Heart right ventricle (tissue), 16 donors: ENCODE results near the gene C8G. TPM values are rescaled to one million over a fixed set of nuclear protein-coding genes. Genes with fewer than 3 reads are reported as not detected.
A peak's percentile ranks its signal among the peaks of the same experiment; 100 is the strongest.

Source experiments
- ATAC-seq, 8 donors: fragments of 200-7000 bp; cut with Tn5 transposase; one replicate each; pipeline ENCODE4 v1.9.1; 2020; ENCODE audit warnings: mild to moderate bottlenecking in 8 of 8, moderate library complexity in 8 of 8, moderate number of reproducible peaks in 1 of 8
- DNase-seq, 2 donors: peaks; one replicate each; pipeline ENCODE4 v3.0.0-alpha.2; 2020
- H3K27ac ChIP-seq, 10 donors: fragments of 200-600 bp; sonication (generic) in 2 of 10; one replicate each; pipeline versions ENCODE4 v1.5.0 to v1.8.0; 2020 to 2022; ENCODE audit warnings: mild to moderate bottlenecking in 3 of 10
- H3K27me3 ChIP-seq, 7 donors: fragments of 200-600 bp; one replicate each; pipeline ENCODE4 v1.8.0; 2021 to 2022; ENCODE audit warnings: mild to moderate bottlenecking in 2 of 7
- H3K36me3 ChIP-seq, 9 donors: fragments of 200-600 bp; sonication (generic) in 1 of 9; one replicate each; pipeline versions ENCODE4 v1.5.0 to v1.8.0; 2020 to 2022; ENCODE audit warnings: mild to moderate bottlenecking in 2 of 9
- H3K4me1 ChIP-seq, 9 donors: fragments of 200-600 bp; sonication (generic) in 1 of 9; one replicate each; pipeline versions ENCODE4 v1.5.0 to v1.8.0; 2020 to 2022; ENCODE audit warnings: mild to moderate bottlenecking in 4 of 9
- H3K4me3 ChIP-seq, 10 donors: fragments of 200-600 bp; sonication (generic) in 2 of 10; one replicate each; pipeline versions ENCODE4 v1.5.0 to v1.8.0; 2020 to 2022; ENCODE audit warnings: mild to moderate bottlenecking in 7 of 10, moderate library complexity in 2 of 10
- H3K9me3 ChIP-seq, 11 donors: fragments of 200-600 bp in 10 of 11; sonication (generic) in 2 of 11; one replicate each; pipeline versions ENCODE4 v1.5.0 to v1.8.0; 2013 to 2022; ENCODE audit warnings: mild to moderate bottlenecking in 2 of 11, control low read depth in 1 of 11, moderate library complexity in 1 of 11
- CTCF ChIP-seq, 9 donors: fragments of 200-600 bp; sonication (generic) in 2 of 9; IDR thresholded peaks; one replicate each; pipeline versions ENCODE4 v1.5.0 to v1.8.0; 2021 to 2022; ENCODE audit warnings: antibody characterized with exemption in 9 of 9, mild to moderate bottlenecking in 5 of 9, moderate library complexity in 1 of 9
- WGBS, 2 donors: extraction: QIAGEN DNeasy Blood & Tissue Kit; methylation state at CpG; one replicate each; pipeline ENCODE4 v1.1.7; 2013; ENCODE audit warnings: inconsistent platforms in 1 of 2; 5-methylcytosine and 5-hydroxymethylcytosine counted together
- intact Hi-C, 10 donors: fragments of 100-400 bp; cut with DNase I; formaldehyde crosslinking; loops; one replicate each; pipeline versions ENCODE4 v1.11.1 to v1.14.2; 2022
- polyA plus RNA-seq, 2 donors: library from polyadenylated mRNA; stranded (reverse); fragments of 200-250 nt; gene quantifications; one replicate each; pipeline ENCODE4 v1.2.3, GENCODE V29; 2013
- total RNA-seq, 10 donors: library from RNA; stranded (reverse); fragmentation: NEBNext Ultra II Directional in 3 of 10; extraction: Animal tissue kit (Norgen Biotek cat#: 25700) in 3 of 10; gene quantifications; one replicate each; pipeline versions ENCODE4 v1.2.1 to v1.2.4, GENCODE V29; 2021 to 2023
- donor health status: Arrhythmogenic right ventricular cardiomyopathy.
- donor health status: ischemic (EF 13 %, LVEDD 7.1; RV severe dilation, severe dysfunction).
- donor health status: healthy with polysubstance abuse.
- donor health status: DM: no; HTN: yes; CAD: no.
- donor health status: DM: no; HTN: no; CAD: no.
- donor health status: ischemic (EF 25% LVEDD 6.9; RV normal size, moderate dysfunction).
- donor health status: ischemic (EF 25% LVEDD 5.7; RV mildly dilated, moderate dysfunction).
- donor health status: healthy.
- donor health status: DM: yes; HTN: yes; CAD: no.
- donor health status: Ischemic cardiomyopathy.
- donor health status: ischemic (EF 35%, LVEDD 5.7; RV mildly dilated, moderate dysfunction).
- donor health status: nonischemic (EF 11% LVEDD 7.7; RV severe dilation, severe dysfunction).
- donor health status: DM: yes; HTN: yes; CAD: no.
- donor health status: PGD.
- donor health status: ischemic (EF 29% LVEDD 5.4; RV normal size, mild dysfunction).
- donor health status: nonischemic (EF 23%, LVEDD 6.1; RV moderate dilation, normal function).

Gene C8G
- total and polyA plus RNA-seq, 12 donors = 1.2 to 10.0 (median 2.2) TPM

GRCh38 chr9:136970361-136970760 lies 25.3 kb downstream of the C8G start:
- intact Hi-C loops = no loop called here
- H3K9me3 ChIP-seq = no peaks in the 10 kb centered on the region
- WGBS, 2 donors = 83 to 92% methylated on average over 11 of the region's 11 CpGs
- H3K4me1 ChIP-seq = peaks cover under 1 to 38% (median 21%) of the 10 kb centered on the region in 9 donors
- DNase-seq (peak in 1 of 2 donors; percentile 9), ATAC-seq (no peak)
- H3K27ac ChIP-seq = no peak overlapping the region
- no peaks in the 10 kb centered on the region for H3K27me3 ChIP-seq
- no peaks in the 10 kb centered on the region for H3K36me3 ChIP-seq
- TF ChIP-seq CTCF (IDR thresholded peaks at IDR 0.05) = no peak
- no peak overlapping the region for H3K4me3 ChIP-seq

- Histone ChIP-seq H3K4me3 (no peak overlapping the region), H3K36me3 (no peaks in the 10 kb centered on the region), H3K9me3 (no peaks in the 10 kb centered on the region), H3K27ac (no peak overlapping the region), H3K27me3 (peaks cover 0 to 5% (median 0%) of the 10 kb centered on the region in 7 donors), H3K4me1 (peaks cover 7 to 42% (median 27%) of the 10 kb centered on the region in 9 donors)
- WGBS, 2 donors = 90 to 91% methylated on average over 14 of the region's 14 CpGs
- ATAC-seq (no peak), DNase-seq (peak in 1 of 2 donors; percentile 10)
- intact Hi-C loops = no loop called here
- TF ChIP-seq CTCF (IDR thresholded peaks at IDR 0.05) = no peak
Measured at GRCh38 chr9:136971746-136972145, 26.7 kb downstream of the C8G start.

- H3K4me3 ChIP-seq = no peak overlapping the region
- intact Hi-C loops = no loop called here
- H3K27me3 ChIP-seq = peaks cover 0 to 11% (median 0%) of the 10 kb centered on the region in 7 donors
- H3K4me1 ChIP-seq = peaks cover 11 to 48% (median 33%) of the 10 kb centered on the region in 9 donors
- ATAC-seq (no peak), DNase-seq (no peak)
- H3K27ac ChIP-seq = no peak overlapping the region
- WGBS, 2 donors = 82 to 93% methylated on average over 11 of the region's 11 CpGs
- no peaks in the 10 kb centered on the region for H3K36me3 ChIP-seq
- H3K9me3 ChIP-seq = no peaks in the 10 kb centered on the region
- TF ChIP-seq CTCF (IDR thresholded peaks at IDR 0.05) = no peak
Measured at GRCh38 chr9:136972335-136972734, 27.3 kb downstream of the C8G start.

GRCh38 chr9:136972743-136973142 lies 27.7 kb downstream of the C8G start:
- Histone ChIP-seq H3K36me3 (no peaks in the 10 kb centered on the region), H3K27me3 (peaks cover 0 to 15% (median 0%) of the 10 kb centered on the region in 7 donors), H3K4me1 (peaks cover 11 to 52% (median 37%) of the 10 kb centered on the region in 9 donors), H3K9me3 (no peaks in the 10 kb centered on the region), H3K27ac (no peak overlapping the region), H3K4me3 (no peak overlapping the region)
- ATAC-seq (no peak), DNase-seq (peak in 1 of 2 donors; percentile 10)
- WGBS, 2 donors = 59 to 60% methylated on average over 13 of the region's 13 CpGs
- intact Hi-C loops = no loop called here
- no peak for TF ChIP-seq CTCF (IDR thresholded peaks at IDR 0.05)
